GM12878 (cell line): ENCODE data around the gene PFKM. TPM values are rescaled to one million over a fixed set of nuclear protein-coding genes. Genes with fewer than 3 reads are reported as not detected.

Experiments used
- ATAC-seq: fragments of 200-7000 bp; cut with Tn5 transposase; 3 replicates; pipeline ENCODE4 v1.9.1; 2020; ENCODE audit warnings: mild to moderate bottlenecking, moderate library complexity
- BruUV-seq: library from RNA; stranded (reverse); fragments of 400-500 nt; replicated peaks from 2 replicates; lab custom pipeline; 2021; lab: Mats Ljungman, UMichigan
- CTCF ChIA-PET: fragments of 300-600 bp; sonication (Branson Sonifier 250); formaldehyde crosslinking; extraction: SDS; loops from one replicate; lab custom pipeline; 2021; ENCODE audit warnings: inconsistent platforms; lab: Yijun Ruan, JAX
- POLR2A ChIA-PET: fragments of 350-600 bp; formaldehyde crosslinking; extraction: SDS; loops from one replicate; lab custom pipeline; 2021; ENCODE audit warnings: inconsistent platforms; lab: Charles Lee
- RAD21 ChIA-PET: fragments of 300-600 bp; sonication (Branson Sonifier 250); formaldehyde crosslinking; loops from one replicate; lab custom pipeline; 2023; ENCODE audit warnings: antibody characterized with exemption; ENCODE audit not compliant: unreplicated experiment; lab: Charles Lee
- SMC1A ChIA-PET: fragments of 300-600 bp; sonication (Branson Sonifier 250); formaldehyde crosslinking; loops from one replicate; lab custom pipeline; 2023; ENCODE audit not compliant: unreplicated experiment, uncharacterized antibody; lab: Charles Lee
- DNase-seq: peaks from one replicate; pipeline ENCODE4 v3.0.0-alpha.2; 2011; ENCODE audit warnings: low read depth, low spot score
- FAIRE-seq: peaks from 3 replicates; lab custom pipeline; 2011; peaks lifted over from hg19 to GRCh38; lab: Jason Lieb, UNC
- H2AFZ ChIP-seq: 2 replicates; pipeline ENCODE4 v1.6.0; 2011; ENCODE audit warnings: low read depth, low read length, control low read depth; ENCODE audit not compliant: control insufficient read depth
- H3K27ac ChIP-seq: 2 replicates; pipeline ENCODE4 v1.5.1; 2011; ENCODE audit warnings: control low read depth; ENCODE audit not compliant: control insufficient read depth, insufficient read depth
- H3K27me3 ChIP-seq, 2 experiments: replicated peaks in 1 of 2; 2 replicates each; pipeline versions ENCODE4 v1.6.0 to v1.6.1; 2011; ENCODE audit warnings: low read length in 1 of 2; ENCODE audit not compliant: control insufficient read depth in 2 of 2, insufficient read depth in 2 of 2
- H3K36me3 ChIP-seq, 2 experiments: 2 replicates each; pipeline ENCODE4 v1.5.1; 2011; ENCODE audit warnings: low read length in 1 of 2; ENCODE audit not compliant: control insufficient read depth in 2 of 2, insufficient read depth in 2 of 2
- H3K4me1 ChIP-seq: 2 replicates; pipeline ENCODE4 v1.6.1; 2011; ENCODE audit warnings: mild to moderate bottlenecking, low read length, moderate library complexity, mixed read lengths; ENCODE audit not compliant: control insufficient read depth, insufficient read depth
- H3K4me2 ChIP-seq: 2 replicates; pipeline ENCODE4 v1.6.0; 2011; ENCODE audit warnings: control low read depth; ENCODE audit not compliant: control insufficient read depth, insufficient read depth
- H3K4me3 ChIP-seq: fragments of 200-600 bp; sonication (generic); 2 replicates; pipeline ENCODE4 v1.5.1; 2016
- H3K79me2 ChIP-seq: 2 replicates; pipeline ENCODE4 v1.6.0; 2011; ENCODE audit warnings: low read length; ENCODE audit not compliant: control insufficient read depth, insufficient read depth
- H3K9ac ChIP-seq: 2 replicates; pipeline ENCODE4 v1.8.0; 2011; ENCODE audit warnings: low read length, control low read depth, mixed read lengths; ENCODE audit not compliant: control insufficient read depth, insufficient read depth
- H3K9me3 ChIP-seq: replicated peaks from 3 replicates; pipeline ENCODE4 v1.5.1; 2011; ENCODE audit warnings: mild to moderate bottlenecking, low read length; ENCODE audit not compliant: control insufficient read depth, insufficient read depth
- H4K20me1 ChIP-seq: 2 replicates; pipeline ENCODE4 v1.6.0; 2011; ENCODE audit not compliant: control insufficient read depth, insufficient read depth
- BCL11A ChIP-seq: IDR thresholded peaks from 2 replicates; pipeline ENCODE4 v1.6.1; 2011; ENCODE audit warnings: low read depth, low read length
- EZH2 ChIP-seq: IDR thresholded peaks from 2 replicates; pipeline ENCODE4 v1.6.1; 2012; ENCODE audit warnings: low read depth, mild to moderate bottlenecking, control low read depth, inconsistent platforms, low read length, borderline replicate concordance; ENCODE audit not compliant: control insufficient read depth
- NR2C2 ChIP-seq: IDR thresholded peaks from 2 replicates; pipeline ENCODE4 v1.6.1; 2011; ENCODE audit warnings: borderline replicate concordance, low read depth; ENCODE audit not compliant: control insufficient read depth, insufficient read length
- RELB ChIP-seq: fragments of 450-650 bp; IDR thresholded peaks from 2 replicates; pipeline ENCODE4 v1.6.1; 2017; ENCODE audit warnings: low read depth, mild to moderate bottlenecking, moderate library complexity
- REST ChIP-seq: IDR thresholded peaks from 2 replicates; pipeline ENCODE4 v1.6.1; 2012; ENCODE audit warnings: mild to moderate bottlenecking, low read depth, low read length
- SMAD5 ChIP-seq: IDR thresholded peaks from 2 replicates; pipeline ENCODE4 v1.6.1; 2016; ENCODE audit warnings: antibody characterized with exemption, low read depth
- STAT3 ChIP-seq: IDR thresholded peaks from 2 replicates; pipeline ENCODE4 v1.6.1; 2011; ENCODE audit warnings: low read depth, low read length, improper control_type of control experiment
- WGBS: methylation state at CpG from one replicate; pipeline ENCODE4 v1.1.6; 2016; ENCODE audit warnings: low lambda C conversion rate; ENCODE audit not compliant: insufficient replicate concordance, insufficient coverage; ENCODE audit errors: missing lambda C conversion rate; 5-methylcytosine and 5-hydroxymethylcytosine counted together
- in situ Hi-C: fragments of 300-500 bp; cut with MboI; formaldehyde crosslinking; loops from 9 replicates; pipeline ENCODE4 v1.14.3; 2018; ENCODE audit warnings: mixed read lengths
- intact Hi-C: fragments of 100-400 bp; cut with micrococcal nuclease; formaldehyde crosslinking; loops from one replicate; pipeline ENCODE4 v1.14.2; 2022; ENCODE audit not compliant: unreplicated experiment
- polyA plus RNA-seq, 11 experiments: library from polyadenylated mRNA; depleted of rRNA in 4 of 11; unstranded in 6 of 11; stranded (reverse) in 5 of 11; fragments of >200 nt; fragmentation: Nextera tagmentation in 4 of 11; fragmentation: Illumina TruSeq in 1 of 11; extraction: Ambion mirVana in 4 of 11; extraction: Trizol in 1 of 11; gene quantifications; 1 replicate in 1 of 11; 2 replicates in 10 of 11; pipeline versions ENCODE4 v1.2.1 to v1.2.3, GENCODE V29; 2011 to 2016; ENCODE audit warnings: inconsistent platforms in 2 of 11, missing spikeins in 2 of 11, low read depth in 1 of 11
- total RNA-seq, 4 experiments: library from RNA; depleted of rRNA in 3 of 4; stranded (reverse); fragments of >200 nt in 3 of 4; fragmentation: Illumina TruSeq in 1 of 4; extraction: Trizol in 1 of 4; gene quantifications; 2 replicates each; pipeline versions ENCODE4 v1.2.1 to v1.2.3, GENCODE V29; 2013 to 2021

The PFKM gene
- total and polyA plus RNA-seq, 10 of the 15 experiments (the other 5 are each of a cell fraction or from before 2014, with no cell fraction given) = 27.6 to 80.0 (median 55.8) TPM

- peaks cover 7 to 12% of the 10 kb centered on the region in 2 experiments for H3K27me3 ChIP-seq
- H3K79me2 ChIP-seq = no peaks in the 10 kb centered on the region
- TF ChIP-seq REST = no peak
- no peak for TF ChIP-seq BCL11A
- TF ChIP-seq RELB = no peak
- TF ChIP-seq STAT3 = no peak
- TF ChIP-seq NR2C2 = no peak
- TF ChIP-seq EZH2 = no peak
- no peak for TF ChIP-seq SMAD5
- TF ChIP-seq, all 136 proteins: peak for 0
- 75% methylated on average over 2 of the region's 2 CpGs for WGBS
- Histone ChIP-seq H4K20me1 (no peaks in the 10 kb centered on the region), H3K9me3 (no peaks in the 10 kb centered on the region; the same call in 2 of the 3 replicates), H3K4me3 (no peak overlapping the region), H3K9ac (no peak overlapping the region), H2AFZ (no peak overlapping the region), H3K27ac (no peak overlapping the region), H3K4me1 (peaks cover 5% of the 10 kb centered on the region), H3K4me2 (no peak overlapping the region), H3K36me3 (no peaks in the 10 kb centered on the region)
- intact Hi-C loops = no loop called here
- ATAC-seq = no peak
- ChIA-PET CTCF (interaction anchor here (0.8 to 1.8 kb wide), 2 partner anchors 9 to 437 kb away, joined by 3 to 10 read pairs; no protein-coding TSS in a partner anchor), SMC1A (no interaction called here), POLR2A (no interaction called here), RAD21 (no interaction called here)
- in situ Hi-C loops = no loop called here
- BruUV-seq = no TSS peak
- DNase-seq = no peak
- FAIRE-seq = no peak
These were observed 61.8 kb downstream of the PFKM start for GRCh38 chr12:48180857-48181495.
